ENCODE results near the gene CAMTA1.

DNA sequence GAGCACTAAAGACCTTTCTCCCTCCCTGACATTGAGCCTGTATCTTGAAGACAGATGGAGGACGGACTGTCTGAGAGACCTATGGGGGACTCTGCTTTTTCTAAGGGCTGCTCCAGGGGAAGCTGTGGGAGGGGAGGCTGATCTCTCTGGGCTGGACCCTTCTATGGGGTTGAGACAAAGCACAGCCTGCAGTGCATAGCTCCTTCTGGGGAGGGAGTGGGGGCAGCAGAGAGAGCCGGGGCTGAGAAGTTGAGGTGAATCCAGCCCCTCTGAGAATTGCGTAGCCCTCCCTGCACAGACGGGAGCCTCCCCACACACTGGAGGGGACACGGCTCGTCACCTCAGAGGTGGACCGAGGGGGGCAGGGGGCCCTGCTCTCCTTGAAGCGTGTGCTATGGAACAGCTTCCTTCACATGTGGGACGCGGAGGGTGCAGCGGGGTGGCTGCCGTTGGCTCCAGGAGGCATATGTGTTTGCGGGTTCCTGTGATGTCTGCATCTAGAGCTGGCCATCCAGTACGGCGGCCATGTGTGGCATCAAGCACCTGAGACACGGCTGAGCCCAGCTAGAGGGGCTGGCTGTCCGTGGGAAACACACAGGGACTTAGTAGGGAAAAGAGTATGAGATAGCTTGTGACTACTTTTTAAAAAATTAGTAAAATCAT is 299.1 kb downstream of the CAMTA1 start:
- TF ChIP-seq, protein P1, sequence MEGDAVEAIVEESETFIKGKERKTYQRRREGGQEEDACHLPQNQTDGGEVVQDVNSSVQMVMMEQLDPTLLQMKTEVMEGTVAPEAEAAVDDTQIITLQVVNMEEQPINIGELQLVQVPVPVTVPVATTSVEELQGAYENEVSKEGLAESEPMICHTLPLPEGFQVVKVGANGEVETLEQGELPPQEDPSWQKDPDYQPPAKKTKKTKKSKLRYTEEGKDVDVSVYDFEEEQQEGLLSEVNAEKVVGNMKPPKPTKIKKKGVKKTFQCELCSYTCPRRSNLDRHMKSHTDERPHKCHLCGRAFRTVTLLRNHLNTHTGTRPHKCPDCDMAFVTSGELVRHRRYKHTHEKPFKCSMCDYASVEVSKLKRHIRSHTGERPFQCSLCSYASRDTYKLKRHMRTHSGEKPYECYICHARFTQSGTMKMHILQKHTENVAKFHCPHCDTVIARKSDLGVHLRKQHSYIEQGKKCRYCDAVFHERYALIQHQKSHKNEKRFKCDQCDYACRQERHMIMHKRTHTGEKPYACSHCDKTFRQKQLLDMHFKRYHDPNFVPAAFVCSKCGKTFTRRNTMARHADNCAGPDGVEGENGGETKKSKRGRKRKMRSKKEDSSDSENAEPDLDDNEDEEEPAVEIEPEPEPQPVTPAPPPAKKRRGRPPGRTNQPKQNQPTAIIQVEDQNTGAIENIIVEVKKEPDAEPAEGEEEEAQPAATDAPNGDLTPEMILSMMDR (IDR thresholded peaks at IDR 0.05): peak; percentile 36
- no peak for TF ChIP-seq EZH2 (IDR thresholded peaks at IDR 0.05)
- TF ChIP-seq EZH2phosphoT487 (IDR thresholded peaks at IDR 0.05): no peak

All from neural progenitor cell (in vitro differentiated cells).